Panc1 (cell line): Measurements from ENCODE around the gene GAB1. TPM values are rescaled to one million over a fixed set of nuclear protein-coding genes. Genes with fewer than 3 reads are reported as not detected.

ENCODE experiments used
- ATAC-seq: fragments of 200-7000 bp; cut with Tn5 transposase; 2 replicates; pipeline ENCODE4 v1.9.1; 2020; ENCODE audit warnings: mild to moderate bottlenecking, moderate library complexity
- BruUV-seq: library from RNA; stranded (reverse); fragments of 400-500 nt; replicated peaks from 2 replicates; lab custom pipeline; 2021; lab: Mats Ljungman, UMichigan
- CTCF ChIA-PET: fragments of 300-600 bp; sonication (Branson Sonifier 250); formaldehyde crosslinking; loops from one replicate; lab custom pipeline; 2022; ENCODE audit warnings: antibody characterized with exemption; lab: Charles Lee
- POLR2A ChIA-PET: fragments of 300-600 bp; sonication (Branson Sonifier 250); formaldehyde crosslinking; loops from one replicate; lab custom pipeline; 2022; ENCODE audit warnings: antibody characterized with exemption; lab: Charles Lee
- DNase-seq: peaks from one replicate; pipeline ENCODE4 v3.0.0-alpha.2; 2010; ENCODE audit warnings: low read depth, low spot score
- H3K27ac ChIP-seq: 2 replicates; pipeline ENCODE4 v1.5.1; 2011; ENCODE audit warnings: mild to moderate bottlenecking, low read length, inconsistent platforms
- H3K27me3 ChIP-seq: fragments of 200-500 bp; sonication (Bioruptor generic); 2 replicates; pipeline ENCODE4 v1.6.0; 2014; ENCODE audit warnings: low read length, inconsistent platforms; ENCODE audit not compliant: control insufficient read depth, insufficient read depth
- H3K36me3 ChIP-seq: fragments of 200-500 bp; sonication (Bioruptor generic); 2 replicates; pipeline ENCODE4 v1.5.1; 2014; ENCODE audit warnings: inconsistent platforms, mild to moderate bottlenecking, low read length, moderate library complexity; ENCODE audit not compliant: control insufficient read depth, insufficient read depth
- H3K4me1 ChIP-seq: 2 replicates; pipeline ENCODE4 v1.5.1; 2011; ENCODE audit warnings: inconsistent platforms, mild to moderate bottlenecking, low read length, moderate library complexity; ENCODE audit not compliant: control insufficient read depth, insufficient read depth
- H3K4me3 ChIP-seq, 2 experiments: 2 replicates each; pipeline ENCODE4 v1.5.1; 2011 to 2012; ENCODE audit warnings: low read depth in 2 of 2, low read length in 2 of 2, mild to moderate bottlenecking in 2 of 2, inconsistent platforms in 1 of 2, moderate library complexity in 1 of 2
- H3K9me3 ChIP-seq: fragments of 200-500 bp; sonication (Bioruptor generic); 2 replicates; pipeline ENCODE4 v1.5.1; 2014; ENCODE audit warnings: low read depth, mild to moderate bottlenecking, inconsistent platforms, low read length, moderate library complexity; ENCODE audit not compliant: control insufficient read depth, insufficient read depth
- POLR2AphosphoS5 ChIP-seq: IDR thresholded peaks from 2 replicates; pipeline ENCODE4 v1.6.1; 2012; ENCODE audit warnings: mild to moderate bottlenecking, low read depth, low read length, moderate library complexity
- REST ChIP-seq, 2 experiments: IDR thresholded peaks; 2 replicates each; pipeline ENCODE4 v1.6.1; 2011 to 2012; ENCODE audit warnings: low read depth in 2 of 2, control low read depth in 1 of 2, low read length in 1 of 2, mild to moderate bottlenecking in 1 of 2, moderate library complexity in 1 of 2; ENCODE audit not compliant: insufficient read depth in 1 of 2
- SIN3A ChIP-seq: IDR thresholded peaks from 2 replicates; pipeline ENCODE4 v1.6.1; 2012; ENCODE audit warnings: low read depth, mild to moderate bottlenecking, low read length, moderate library complexity, borderline replicate concordance; ENCODE audit not compliant: insufficient read depth
- TCF7L2 ChIP-seq: IDR thresholded peaks from 2 replicates; pipeline ENCODE4 v1.6.1; 2011; ENCODE audit warnings: mild to moderate bottlenecking, low read depth, low read length, inconsistent platforms
- in situ Hi-C: cut with HindIII; loops from 2 replicates; pipeline ENCODE4 v1.10.0; 2016; ENCODE audit warnings: low sequenced_read_pairs, low pct_unique_long_range_greater_than_20kb
- intact Hi-C: fragments of 100-400 bp; cut with micrococcal nuclease; formaldehyde crosslinking; loops from one replicate; pipeline ENCODE4 v1.10.0; 2022; ENCODE audit not compliant: unreplicated experiment
- total RNA-seq: library from RNA; stranded (reverse); gene quantifications from one replicate; pipeline ENCODE4 v1.2.1, GENCODE V29; 2021; ENCODE audit not compliant: unreplicated experiment
- TF ChIP-seq, protein P1 (sequence below): fragments of 450-650 bp; IDR thresholded peaks from 2 replicates; pipeline ENCODE4 v1.5.1; 2017; ENCODE audit warnings: mild to moderate bottlenecking

GAB1 gene
- total RNA-seq, 1 experiment from 2014 or later: 2.8 TPM

DNA sequence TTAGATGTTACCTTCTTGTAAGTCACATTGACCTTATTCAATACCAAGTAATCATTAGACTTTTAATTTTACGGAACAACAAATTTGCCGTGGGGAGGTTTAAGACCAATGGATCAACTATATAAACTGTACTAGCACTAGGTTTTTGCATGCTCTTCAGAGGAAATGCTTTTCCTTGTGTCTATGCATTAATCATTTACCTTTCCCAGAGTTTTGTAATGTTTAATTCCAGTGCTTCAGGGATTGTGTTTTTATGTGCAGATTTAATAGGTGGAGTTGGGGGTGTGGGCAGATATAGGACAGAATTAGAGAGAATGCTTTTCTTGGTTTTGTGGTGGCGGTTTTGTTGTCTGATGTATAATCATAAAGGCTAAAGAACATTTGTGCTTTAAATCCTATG is 100.8 kb downstream of the GAB1 start:
- Histone ChIP-seq H3K36me3 (no peaks in the 10 kb centered on the region), H3K27ac (no peak overlapping the region), H3K4me1 (no peaks in the 10 kb centered on the region), H3K27me3 (no peaks in the 10 kb centered on the region), H3K9me3 (no peaks in the 10 kb centered on the region), H3K4me3 (no peak overlapping the region)
- POLR2A ChIA-PET: no interaction called here
- DNase-seq (no peak), ATAC-seq (no peak)
- CTCF ChIA-PET: no interaction called here
- TF ChIP-seq TCF7L2 (no peak), POLR2AphosphoS5 (no peak)
- TF ChIP-seq, protein P1, sequence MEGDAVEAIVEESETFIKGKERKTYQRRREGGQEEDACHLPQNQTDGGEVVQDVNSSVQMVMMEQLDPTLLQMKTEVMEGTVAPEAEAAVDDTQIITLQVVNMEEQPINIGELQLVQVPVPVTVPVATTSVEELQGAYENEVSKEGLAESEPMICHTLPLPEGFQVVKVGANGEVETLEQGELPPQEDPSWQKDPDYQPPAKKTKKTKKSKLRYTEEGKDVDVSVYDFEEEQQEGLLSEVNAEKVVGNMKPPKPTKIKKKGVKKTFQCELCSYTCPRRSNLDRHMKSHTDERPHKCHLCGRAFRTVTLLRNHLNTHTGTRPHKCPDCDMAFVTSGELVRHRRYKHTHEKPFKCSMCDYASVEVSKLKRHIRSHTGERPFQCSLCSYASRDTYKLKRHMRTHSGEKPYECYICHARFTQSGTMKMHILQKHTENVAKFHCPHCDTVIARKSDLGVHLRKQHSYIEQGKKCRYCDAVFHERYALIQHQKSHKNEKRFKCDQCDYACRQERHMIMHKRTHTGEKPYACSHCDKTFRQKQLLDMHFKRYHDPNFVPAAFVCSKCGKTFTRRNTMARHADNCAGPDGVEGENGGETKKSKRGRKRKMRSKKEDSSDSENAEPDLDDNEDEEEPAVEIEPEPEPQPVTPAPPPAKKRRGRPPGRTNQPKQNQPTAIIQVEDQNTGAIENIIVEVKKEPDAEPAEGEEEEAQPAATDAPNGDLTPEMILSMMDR: no peak
- no TSS peak for BruUV-seq
- in situ Hi-C loops: no loop called here
- intact Hi-C loops: no loop called here

DNA sequence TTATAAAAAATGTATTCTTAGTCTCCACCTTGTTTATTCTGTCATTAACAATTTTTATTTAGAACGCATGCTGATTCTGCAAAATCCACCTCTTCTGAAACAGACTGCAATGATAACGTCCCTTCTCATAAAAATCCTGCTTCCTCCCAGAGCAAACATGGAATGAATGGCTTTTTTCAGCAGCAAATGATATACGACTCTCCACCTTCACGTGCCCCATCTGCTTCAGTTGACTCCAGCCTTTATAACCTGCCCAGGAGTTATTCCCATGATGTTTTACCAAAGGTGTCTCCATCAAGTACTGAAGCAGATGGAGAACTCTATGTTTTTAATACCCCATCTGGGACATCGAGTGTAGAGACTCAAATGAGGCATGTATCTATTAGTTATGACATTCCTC is 101.3 kb downstream of the GAB1 start:
- ATAC-seq (no peak), DNase-seq (no peak)
- intact Hi-C loops: no loop called here
- ChIA-PET CTCF (no interaction called here), POLR2A (no interaction called here)
- Histone ChIP-seq H3K27me3 (no peaks in the 10 kb centered on the region), H3K36me3 (no peaks in the 10 kb centered on the region), H3K4me3 (no peak overlapping the region), H3K4me1 (no peaks in the 10 kb centered on the region), H3K27ac (no peak overlapping the region), H3K9me3 (no peaks in the 10 kb centered on the region)
- BruUV-seq: no TSS peak
- in situ Hi-C loops: no loop called here
- TF ChIP-seq REST (IDR thresholded peaks at IDR 0.05; ENCODE audit: insufficient read depth in 1 of 2, low read depth in 2 of 2, low read length in 1 of 2): no peak
- TF ChIP-seq POLR2AphosphoS5: no peak
- no peak for TF ChIP-seq SIN3A
- no peak for TF ChIP-seq TCF7L2
- TF ChIP-seq, protein P1: no peak
